Fibroblast of lung (primary cell): ENCODE data around the gene BPIFB3. TPM values are rescaled to one million over a fixed set of nuclear protein-coding genes. Genes with fewer than 3 reads are reported as not detected.

ENCODE experiments used
- DNase-seq, 2 donors: peaks; one replicate each; pipeline versions ENCODE4 v3.0.0 to v3.0.0-alpha.2; 2010; ENCODE audit warnings: low read depth in 2 of 2
- H2AFZ ChIP-seq: 2 replicates; pipeline ENCODE4 v1.5.1; 2012; ENCODE audit warnings: low read length, control low read depth, inconsistent platforms
- H3K27ac ChIP-seq: 2 replicates; pipeline ENCODE4 v1.5.1; 2011; ENCODE audit warnings: low read length, control low read depth; ENCODE audit not compliant: insufficient read depth
- H3K27me3 ChIP-seq: 2 replicates; pipeline ENCODE4 v1.5.1; 2011; ENCODE audit warnings: mild to moderate bottlenecking, low read length; ENCODE audit not compliant: control insufficient read depth, insufficient read depth
- H3K36me3 ChIP-seq: 2 replicates; pipeline ENCODE4 v1.5.1; 2011; ENCODE audit warnings: low read length; ENCODE audit not compliant: control insufficient read depth, insufficient read depth
- H3K4me1 ChIP-seq: 2 replicates; pipeline ENCODE4 v1.5.1; 2011; ENCODE audit warnings: low read length; ENCODE audit not compliant: control insufficient read depth, insufficient read depth; ENCODE audit errors: extremely low read depth
- H3K4me2 ChIP-seq: 2 replicates; pipeline ENCODE4 v1.5.1; 2011; ENCODE audit warnings: low read length, control low read depth; ENCODE audit not compliant: insufficient read depth; ENCODE audit errors: extremely low read depth
- H3K4me3 ChIP-seq, 4 experiments: fragments of 200-600 bp in 1 of 4; sonication (generic) in 1 of 4; replicated peaks in 1 of 4; 2 replicates each; pipeline ENCODE4 v1.5.1; 2011 to 2016; ENCODE audit warnings: low read length in 4 of 4, low read depth in 3 of 4, mild to moderate bottlenecking in 3 of 4, control low read depth in 2 of 4, inconsistent platforms in 1 of 4, mixed read lengths in 1 of 4; ENCODE audit not compliant: insufficient read depth in 1 of 4; ENCODE audit errors: control extremely low read depth in 1 of 4
- H3K79me2 ChIP-seq: 2 replicates; pipeline ENCODE4 v1.5.1; 2012; ENCODE audit warnings: mild to moderate bottlenecking, low read length, inconsistent platforms; ENCODE audit not compliant: control insufficient read depth, insufficient read depth
- H3K9ac ChIP-seq: 2 replicates; pipeline ENCODE4 v1.5.1; 2011; ENCODE audit warnings: mild to moderate bottlenecking, low read length, control low read depth; ENCODE audit not compliant: insufficient read depth
- H3K9me3 ChIP-seq: 2 replicates; pipeline ENCODE4 v1.5.1; 2012; ENCODE audit warnings: low read depth, low read length; ENCODE audit not compliant: control insufficient read depth, insufficient read depth
- H4K20me1 ChIP-seq: 2 replicates; pipeline ENCODE4 v1.5.1; 2011; ENCODE audit warnings: low read length; ENCODE audit not compliant: control insufficient read depth, insufficient read depth; ENCODE audit errors: extremely low read depth
- EZH2 ChIP-seq: IDR thresholded peaks from 2 replicates; pipeline ENCODE4 v1.5.1; 2012; ENCODE audit warnings: low read length, control low read depth, mild to moderate bottlenecking; ENCODE audit errors: missing control alignments
- polyA plus RNA-seq, 2 donors: library from polyadenylated mRNA; depleted of rRNA in 1 of 2; stranded (reverse) in 1 of 2; unstranded in 1 of 2; fragments of >200 nt; gene quantifications; 2 replicates each; pipeline ENCODE4 v1.2.1, GENCODE V29; 2011 to 2012; ENCODE audit warnings: missing spikeins in 1 of 2
- total RNA-seq: library from RNA; depleted of rRNA; stranded (reverse); fragments of >200 nt; gene quantifications from 2 replicates; pipeline ENCODE4 v1.2.1, GENCODE V29; 2014
- TF ChIP-seq, protein P1 (sequence below), 2 donors: IDR thresholded peaks in 1 of 2; conservative IDR thresholded peaks in 1 of 2; 1 replicate in 1 of 2; 2 replicates in 1 of 2; pipeline ENCODE4 v1.5.1; 2011 to 2012; ENCODE audit warnings: low read length in 2 of 2, control low read depth in 1 of 2, inconsistent platforms in 1 of 2, low read depth in 1 of 2, mild to moderate bottlenecking in 1 of 2

BPIFB3 gene
- total and polyA plus RNA-seq, 2 donors (not counting 1 experiment from before 2014, with no cell fraction given), result not detected

DNA sequence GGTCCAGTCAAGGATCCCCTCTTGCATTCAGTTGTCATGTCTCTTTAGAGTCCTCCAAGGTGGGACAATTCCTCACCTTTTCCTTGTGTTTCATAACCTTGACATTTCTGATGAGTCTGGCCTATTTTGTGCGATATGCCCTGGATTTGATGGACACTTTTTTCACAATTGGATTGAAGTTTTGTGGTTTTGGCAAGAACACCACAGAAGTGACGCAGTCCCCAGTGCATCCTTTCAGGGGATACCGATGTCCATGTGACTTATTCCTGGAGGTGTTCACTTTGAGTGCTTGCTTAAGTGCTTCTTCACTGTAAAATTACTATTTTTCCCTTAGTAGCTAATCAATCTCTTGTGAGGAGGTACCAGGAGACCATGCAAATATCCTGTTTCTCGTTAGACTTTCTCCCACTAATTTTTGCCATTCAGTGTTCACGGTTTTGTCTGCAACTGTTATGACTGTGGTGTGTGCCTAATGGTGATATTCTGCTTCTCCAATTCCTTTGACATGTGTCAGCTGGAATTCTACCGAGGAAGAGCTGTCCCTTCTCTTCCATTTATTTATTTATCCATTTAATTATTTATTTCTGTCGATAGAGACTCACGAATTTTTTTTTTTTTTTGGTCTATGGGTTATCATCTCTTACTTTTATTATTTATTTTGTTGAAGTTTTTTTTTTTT, 56.6 kb downstream of the BPIFB3 start:
- no peak for DNase-seq
- H3K36me3 ChIP-seq, result no peaks in the 10 kb centered on the region
- no peaks in the 10 kb centered on the region for H3K79me2 ChIP-seq
- H3K4me3 ChIP-seq, result no peak overlapping the region
- H4K20me1 ChIP-seq, result no peaks in the 10 kb centered on the region
- no peak overlapping the region for H3K9ac ChIP-seq
- H3K4me1 ChIP-seq, result no peaks in the 10 kb centered on the region
- H3K27me3 ChIP-seq, result no peaks in the 10 kb centered on the region
- no peak overlapping the region for H3K4me2 ChIP-seq
- H3K27ac ChIP-seq, result no peak overlapping the region
- no peak for TF ChIP-seq EZH2
- TF ChIP-seq, protein P1, sequence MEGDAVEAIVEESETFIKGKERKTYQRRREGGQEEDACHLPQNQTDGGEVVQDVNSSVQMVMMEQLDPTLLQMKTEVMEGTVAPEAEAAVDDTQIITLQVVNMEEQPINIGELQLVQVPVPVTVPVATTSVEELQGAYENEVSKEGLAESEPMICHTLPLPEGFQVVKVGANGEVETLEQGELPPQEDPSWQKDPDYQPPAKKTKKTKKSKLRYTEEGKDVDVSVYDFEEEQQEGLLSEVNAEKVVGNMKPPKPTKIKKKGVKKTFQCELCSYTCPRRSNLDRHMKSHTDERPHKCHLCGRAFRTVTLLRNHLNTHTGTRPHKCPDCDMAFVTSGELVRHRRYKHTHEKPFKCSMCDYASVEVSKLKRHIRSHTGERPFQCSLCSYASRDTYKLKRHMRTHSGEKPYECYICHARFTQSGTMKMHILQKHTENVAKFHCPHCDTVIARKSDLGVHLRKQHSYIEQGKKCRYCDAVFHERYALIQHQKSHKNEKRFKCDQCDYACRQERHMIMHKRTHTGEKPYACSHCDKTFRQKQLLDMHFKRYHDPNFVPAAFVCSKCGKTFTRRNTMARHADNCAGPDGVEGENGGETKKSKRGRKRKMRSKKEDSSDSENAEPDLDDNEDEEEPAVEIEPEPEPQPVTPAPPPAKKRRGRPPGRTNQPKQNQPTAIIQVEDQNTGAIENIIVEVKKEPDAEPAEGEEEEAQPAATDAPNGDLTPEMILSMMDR (conservative IDR thresholded peaks at IDR 0.05 in 1 of 2, IDR thresholded peaks at IDR 0.05 in 1 of 2; ENCODE audit: low read depth in 1 of 2, low read length in 2 of 2), result no peak
- no peak overlapping the region for H2AFZ ChIP-seq
- no peaks in the 10 kb centered on the region for H3K9me3 ChIP-seq

GRCh38 chr20:33111306-33111705, 57.6 kb downstream of the BPIFB3 start:
- H2AFZ ChIP-seq, result no peak overlapping the region
- H3K27ac ChIP-seq, result no peak overlapping the region
- no peak overlapping the region for H3K4me3 ChIP-seq
- no peaks in the 10 kb centered on the region for H3K79me2 ChIP-seq
- H4K20me1 ChIP-seq, result no peaks in the 10 kb centered on the region
- no peaks in the 10 kb centered on the region for H3K36me3 ChIP-seq
- no peak overlapping the region for H3K4me2 ChIP-seq
- H3K9ac ChIP-seq, result no peak overlapping the region
- DNase-seq, result no peak
- H3K27me3 ChIP-seq, result no peaks in the 10 kb centered on the region
- H3K4me1 ChIP-seq, result no peaks in the 10 kb centered on the region
- TF ChIP-seq, protein P1 (conservative IDR thresholded peaks at IDR 0.05 in 1 of 2, IDR thresholded peaks at IDR 0.05 in 1 of 2; ENCODE audit: low read depth in 1 of 2, low read length in 2 of 2), result no peak
- no peak for TF ChIP-seq EZH2
- no peaks in the 10 kb centered on the region for H3K9me3 ChIP-seq

GRCh38 chr20:33112547-33113386, 59.1 kb downstream of the BPIFB3 start:
- no peaks in the 10 kb centered on the region for H3K4me1 ChIP-seq
- no peaks in the 10 kb centered on the region for H3K9me3 ChIP-seq
- H3K79me2 ChIP-seq, result no peaks in the 10 kb centered on the region
- H3K9ac ChIP-seq, result no peak overlapping the region
- H3K27me3 ChIP-seq, result no peaks in the 10 kb centered on the region
- H3K4me2 ChIP-seq, result no peak overlapping the region
- DNase-seq, result no peak
- no peaks in the 10 kb centered on the region for H3K36me3 ChIP-seq
- no peaks in the 10 kb centered on the region for H4K20me1 ChIP-seq
- H3K4me3 ChIP-seq, result no peak overlapping the region
- TF ChIP-seq, protein P1 (conservative IDR thresholded peaks at IDR 0.05 in 1 of 2, IDR thresholded peaks at IDR 0.05 in 1 of 2; ENCODE audit: low read depth in 1 of 2, low read length in 2 of 2), result no peak
- no peak for TF ChIP-seq EZH2
- H2AFZ ChIP-seq, result no peak overlapping the region
- H3K27ac ChIP-seq, result no peak overlapping the region
